IMR-90 (cell line): ENCODE measurements around the gene GABBR2. TPM values are rescaled to one million over a fixed set of nuclear protein-coding genes. Genes with fewer than 3 reads are reported as not detected.

Source experiments
- ATAC-seq: fragments of 200-7000 bp; cut with Tn5 transposase; 2 replicates; pipeline ENCODE4 v1.9.1; 2020; ENCODE audit warnings: low read depth, mild to moderate bottlenecking, moderate library complexity
- BruUV-seq: library from RNA; stranded (reverse); fragments of 400-500 nt; replicated peaks from 2 replicates; lab custom pipeline; 2021; lab: Mats Ljungman, UMichigan
- CTCF ChIA-PET: fragments of 300-600 bp; formaldehyde crosslinking; extraction: SDS; loops from one replicate; lab custom pipeline; 2021; ENCODE audit warnings: antibody characterized with exemption; lab: Yijun Ruan, JAX
- POLR2A ChIA-PET: fragments of 300-600 bp; sonication (Branson Sonifier 250); formaldehyde crosslinking; loops from one replicate; lab custom pipeline; 2022; ENCODE audit warnings: antibody characterized with exemption; ENCODE audit not compliant: unreplicated experiment; lab: Charles Lee
- DNase-seq: peaks from one replicate; pipeline ENCODE4 v3.0.0; 2013
- H2AFZ ChIP-seq: replicated peaks from 2 replicates; pipeline ENCODE3; 2013; ENCODE audit warnings: low read length, mild to moderate bottlenecking; ENCODE audit not compliant: poor library complexity
- H2AK5ac ChIP-seq: 2 replicates; pipeline ENCODE4 v1.6.1; 2013; ENCODE audit warnings: low read depth, low read length, inconsistent platforms
- H2AK9ac ChIP-seq: replicated peaks from 2 replicates; pipeline ENCODE3; 2013; ENCODE audit warnings: mild to moderate bottlenecking, low read depth, low read length, moderate library complexity; ENCODE audit not compliant: poor library complexity
- H2BK120ac ChIP-seq: 2 replicates; pipeline ENCODE4 v1.6.1; 2013; ENCODE audit warnings: low read depth, low read length, inconsistent platforms
- H2BK15ac ChIP-seq: 3 replicates; pipeline ENCODE4 v1.6.1; 2013; ENCODE audit warnings: low read depth, low read length, inconsistent platforms
- H2BK20ac ChIP-seq: 2 replicates; pipeline ENCODE4 v1.6.1; 2013; ENCODE audit warnings: low read depth, mild to moderate bottlenecking, inconsistent platforms, low read length, moderate library complexity
- H2BK5ac ChIP-seq: 2 replicates; pipeline ENCODE4 v1.6.1; 2013; ENCODE audit warnings: mild to moderate bottlenecking, low read depth, low read length, inconsistent platforms; ENCODE audit not compliant: poor library complexity, severe bottlenecking
- H3K14ac ChIP-seq: replicated peaks from 2 replicates; pipeline ENCODE4 v1.6.1; 2013; ENCODE audit warnings: low read depth, low read length, inconsistent platforms
- H3K18ac ChIP-seq: 2 replicates; pipeline ENCODE4 v1.6.1; 2013; ENCODE audit warnings: low read depth, low read length, control low read depth
- H3K23ac ChIP-seq: 2 replicates; pipeline ENCODE4 v1.6.1; 2013; ENCODE audit warnings: low read depth, low read length, inconsistent platforms
- H3K27ac ChIP-seq: 2 replicates; pipeline ENCODE4 v1.5.1; 2013; ENCODE audit warnings: mild to moderate bottlenecking, control low read depth, low read length; ENCODE audit not compliant: insufficient read depth
- H3K27me3 ChIP-seq: 2 replicates; pipeline ENCODE4 v1.6.1; 2013; ENCODE audit warnings: low read length; ENCODE audit not compliant: control insufficient read depth, insufficient read depth
- H3K36me3 ChIP-seq: 2 replicates; pipeline ENCODE4 v1.6.1; 2013; ENCODE audit warnings: low read length, mixed read lengths; ENCODE audit not compliant: control insufficient read depth, insufficient read depth
- H3K4ac ChIP-seq: 2 replicates; pipeline ENCODE4 v1.6.1; 2013; ENCODE audit warnings: low read depth, low read length, inconsistent platforms
- H3K4me1 ChIP-seq: 2 replicates; pipeline ENCODE4 v1.6.1; 2013; ENCODE audit warnings: low read length, mixed read lengths; ENCODE audit not compliant: control insufficient read depth, insufficient read depth
- H3K4me2 ChIP-seq: 2 replicates; pipeline ENCODE4 v1.6.1; 2013; ENCODE audit warnings: low read depth, mild to moderate bottlenecking, control low read depth, low read length, moderate library complexity
- H3K4me3 ChIP-seq: 2 replicates; pipeline ENCODE4 v1.5.1; 2013; ENCODE audit warnings: low read depth, mild to moderate bottlenecking, control low read depth, low read length, moderate library complexity; ENCODE audit not compliant: insufficient read depth
- H3K56ac ChIP-seq: 2 replicates; pipeline ENCODE4 v1.6.1; 2013; ENCODE audit warnings: low read length, inconsistent platforms; ENCODE audit not compliant: insufficient read depth; ENCODE audit errors: extremely low read depth
- H3K79me1 ChIP-seq, 2 experiments: 2 replicates each; pipeline ENCODE4 v1.6.1; 2013; ENCODE audit warnings: low read length in 2 of 2, inconsistent platforms in 1 of 2, low read depth in 1 of 2
- H3K9ac ChIP-seq: 2 replicates; pipeline ENCODE4 v1.6.1; 2013; ENCODE audit warnings: low read depth, low read length, control low read depth
- H3K9me1 ChIP-seq: 2 replicates; pipeline ENCODE4 v1.6.1; 2013; ENCODE audit warnings: low read length, inconsistent platforms; ENCODE audit not compliant: insufficient read depth
- H3K9me3 ChIP-seq: 2 replicates; pipeline ENCODE4 v1.6.1; 2013; ENCODE audit warnings: low read length; ENCODE audit not compliant: control insufficient read depth, insufficient read depth
- H4K20me1 ChIP-seq: 2 replicates; pipeline ENCODE4 v1.6.1; 2013; ENCODE audit warnings: low read length, inconsistent platforms; ENCODE audit not compliant: insufficient read depth
- H4K5ac ChIP-seq: 2 replicates; pipeline ENCODE4 v1.6.1; 2013; ENCODE audit warnings: mild to moderate bottlenecking, low read depth, low read length, control low read depth
- H4K8ac ChIP-seq, 2 experiments: 2 replicates each; pipeline ENCODE4 v1.6.1; 2013; ENCODE audit warnings: low read depth in 2 of 2, low read length in 2 of 2, control low read depth in 1 of 2, inconsistent platforms in 1 of 2
- H4K91ac ChIP-seq: 2 replicates; pipeline ENCODE4 v1.6.1; 2013; ENCODE audit warnings: low read depth, low read length, inconsistent platforms; ENCODE audit not compliant: insufficient read depth
- CTCF ChIP-seq: conservative IDR thresholded peaks from 2 replicates; pipeline ENCODE4 v1.5.1; 2012; ENCODE audit warnings: mild to moderate bottlenecking, low read depth, low read length, improper control_type of control experiment
- WGBS, 2 experiments: methylation state at CpG; one replicate each; pipeline versions ENCODE4 v1.1.5 to v1.1.7; 2013; ENCODE audit warnings: missing lambda C conversion rate in 2 of 2; ENCODE audit not compliant: insufficient read length in 1 of 2; ENCODE audit errors: extremely low coverage in 2 of 2; 5-methylcytosine and 5-hydroxymethylcytosine counted together
- dilution Hi-C: fragments of 300-500 bp; cut with HindIII; formaldehyde crosslinking; loops from one replicate; pipeline ENCODE4 v1.14.3; 2018; ENCODE audit warnings: low sequenced_read_pairs; ENCODE audit not compliant: unreplicated experiment
- in situ Hi-C: fragments of 300-500 bp; cut with MboI; formaldehyde crosslinking; loops from 3 replicates; pipeline ENCODE4 v1.14.3; 2019; ENCODE audit warnings: low sequenced_read_pairs, inconsistent platforms, mixed read lengths
- intact Hi-C: fragments of 100-400 bp; cut with micrococcal nuclease; formaldehyde crosslinking; loops from 2 replicates; pipeline ENCODE4 v1.10.0; 2022
- polyA plus RNA-seq, 3 experiments: library from polyadenylated mRNA; depleted of rRNA; stranded (reverse); fragments of >200 nt; gene quantifications; 2 replicates each; pipeline ENCODE4 v1.2.3, GENCODE V29; 2012; ENCODE audit warnings: low replicate concordance in 1 of 3
- total RNA-seq: library from RNA; depleted of rRNA; stranded (reverse); fragments of >200 nt; gene quantifications from 2 replicates; pipeline ENCODE4 v1.2.3, GENCODE V29; 2012

GABBR2 gene
- total and polyA plus RNA-seq, 2 of the 4 experiments (the other 2 are of a cell fraction), result 14.2 to 20.3 TPM

- Histone ChIP-seq H3K14ac (no peak overlapping the region), H3K79me1 (peaks cover 0 to 7% of the 10 kb centered on the region in 2 experiments; a peak in 2 of 4 replicates), H4K20me1 (no peaks in the 10 kb centered on the region), H4K91ac (no peak overlapping the region), H2BK20ac (no peak overlapping the region), H3K27ac (no peak overlapping the region), H2BK15ac (no peak overlapping the region), H2AFZ (no peak overlapping the region), H4K5ac (no peak overlapping the region), H3K9me3 (no peaks in the 10 kb centered on the region), H2AK9ac (no peak overlapping the region), H3K18ac (no peak overlapping the region), H3K4ac (no peak overlapping the region), H2AK5ac (no peak overlapping the region), H3K4me3 (no peak overlapping the region), H3K4me2 (no peak overlapping the region), H3K36me3 (peaks cover 1% of the 10 kb centered on the region; the same call in 1 of the 2 replicates), H3K27me3 (0 out of 2 replicates have a peak, but pooled peaks cover 2% of the 10 kb centered on the region), H2BK120ac (no peak overlapping the region), H3K9me1 (peaks cover 11% of the 10 kb centered on the region), H2BK5ac (no peak overlapping the region), H3K23ac (no peak overlapping the region), H3K9ac (no peak overlapping the region), H4K8ac (no peak overlapping the region), H3K4me1 (peaks cover 12% of the 10 kb centered on the region), H3K56ac (no peak overlapping the region)
- no peak for TF ChIP-seq CTCF
- ATAC-seq (no peak), DNase-seq (no peak)
- in situ Hi-C loops (no loop called here), intact Hi-C loops (no loop called here), dilution Hi-C loops (no loop called here)
- POLR2A ChIA-PET, result no interaction called here
- CTCF ChIA-PET, result no interaction called here
- WGBS, 2 experiments, result 83% methylated on average over 1 of the region's 4 CpGs; no CpG with 5 or more reads in 1 of the 2 experiments
- no TSS peak for BruUV-seq
Measured at GRCh38 chr9:98432960-98433359, 275.8 kb downstream of the GABBR2 start.
